HG03103 (cell line): ENCODE measurements around the gene ZNF577.
"Not testable (repeated sequence)": the region's sequence is repeated elsewhere in the genome, so short reads cannot be mapped to it uniquely, and the experiment has no call there.

ENCODE experiments used
- ATAC-seq: cut with Tn5 transposase; IDR thresholded peaks from one replicate; pipeline ENCODE4 v1.9.1; 2021; ENCODE audit warnings: low read depth; ENCODE audit not compliant: unreplicated experiment

The ZNF577 gene

GRCh38 chr19:51887522-51888498 is at the start of gene ZNF577:
Gene ZNF577, minus strand, starts transcription at chr19:51887951. Its CDS starts 7,569 bp downstream, at chr19:51880382.
- ATAC-seq = no peak

- ATAC-seq = no peak
These were observed 44.2 kb upstream of the ZNF577 start for GRCh38 chr19:51931921-51932320.

GRCh38 chr19:51927859-51928258 is 40.1 kb upstream of the ZNF577 start:
- no peak for ATAC-seq

GRCh38 chr19:51926784-51927741 is 39.3 kb upstream of the ZNF577 start, which contains the start of gene ZNF613:
Gene ZNF613, plus strand, starts transcription at chr19:51927472. Its CDS starts 8,749 bp downstream, at chr19:51936221.
- ATAC-seq = peak; percentile 86

- ATAC-seq = no peak
These were observed 38.7 kb upstream of the ZNF577 start for GRCh38 chr19:51926426-51926783.

GRCh38 chr19:51921949-51922348 is 34.2 kb upstream of the ZNF577 start:
- no peak for ATAC-seq

GRCh38 chr19:51919606-51920005 is 31.9 kb upstream of the ZNF577 start:
- ATAC-seq = no peak

GRCh38 chr19:51916167-51916566 is 28.4 kb upstream of the ZNF577 start:
- ATAC-seq = no peak

GRCh38 chr19:51915324-51915867 is 27.6 kb upstream of the ZNF577 start:
- ATAC-seq = no peak

GRCh38 chr19:51907981-51908380 is 20.2 kb upstream of the ZNF577 start:
- not testable (repeated sequence) for ATAC-seq

- not testable (repeated sequence) for ATAC-seq
These were observed 18.4 kb upstream of the ZNF577 start for GRCh38 chr19:51906108-51906507.

- ATAC-seq = not testable (repeated sequence)
These were observed 17.9 kb upstream of the ZNF577 start for GRCh38 chr19:51905639-51906038.

GRCh38 chr19:51905206-51905605 is 17.5 kb upstream of the ZNF577 start:
- ATAC-seq = no peak

GRCh38 chr19:51904331-51905165 is 16.8 kb upstream of the ZNF577 start, which contains the start of gene ZNF649:
Gene ZNF649, minus strand, starts transcription at chr19:51905017. Its CDS starts 4,910 bp downstream, at chr19:51900107.
- no peak for ATAC-seq

- no peak for ATAC-seq
These were observed 15.4 kb upstream of the ZNF577 start for GRCh38 chr19:51903192-51903591.

GRCh38 chr19:51901860-51902259 is 14.1 kb upstream of the ZNF577 start:
- ATAC-seq = no peak

GRCh38 chr19:51891193-51891747 is 3.5 kb upstream of the ZNF577 start:
- ATAC-seq = no peak

- no peak for ATAC-seq
These were observed 2.2 kb upstream of the ZNF577 start for GRCh38 chr19:51889934-51890333.

- no peak for ATAC-seq
These were observed 3.0 kb downstream of the ZNF577 start for GRCh38 chr19:51884713-51885112.
